KMS-11 (cell line): Measurements from ENCODE around the gene TDP1.

Experiments used
- H2AFZ ChIP-seq: fragments of 200-600 bp; sonication (generic); 2 replicates; pipeline ENCODE4 v1.6.1; 2016; ENCODE audit warnings: antibody characterized with exemption, mixed run types, low read depth
- H3K27ac ChIP-seq: fragments of 200-600 bp; sonication (generic); 2 replicates; pipeline ENCODE4 v1.6.1; 2016; ENCODE audit warnings: mild to moderate bottlenecking, mixed run types
- H3K27me3 ChIP-seq: fragments of 200-600 bp; sonication (generic); 2 replicates; pipeline ENCODE4 v1.6.1; 2017; ENCODE audit warnings: mild to moderate bottlenecking, low read depth, mixed run types, moderate library complexity; ENCODE audit not compliant: insufficient read depth
- H3K36me3 ChIP-seq: fragments of 200-600 bp; sonication (generic); 2 replicates; pipeline ENCODE4 v1.6.1; 2017; ENCODE audit warnings: mild to moderate bottlenecking, mixed run types; ENCODE audit not compliant: insufficient read depth
- H3K4me1 ChIP-seq: fragments of 200-600 bp; sonication (generic); 2 replicates; pipeline ENCODE4 v1.6.1; 2016; ENCODE audit warnings: mild to moderate bottlenecking, low read depth, mixed run types; ENCODE audit not compliant: poor library complexity, severe bottlenecking
- H3K4me2 ChIP-seq: fragments of 200-600 bp; sonication (generic); 2 replicates; pipeline ENCODE4 v1.7.0; 2016; ENCODE audit warnings: mild to moderate bottlenecking, mixed run types
- H3K4me3 ChIP-seq: fragments of 200-600 bp; sonication (generic); IDR thresholded peaks from 2 replicates; pipeline ENCODE4 v1.6.1; 2017; ENCODE audit warnings: low read depth, low read length, mixed read lengths; ENCODE audit not compliant: insufficient read depth
- H3K79me2 ChIP-seq: fragments of 200-600 bp; sonication (generic); 2 replicates; pipeline ENCODE4 v1.6.1; 2016; ENCODE audit warnings: low read depth, mixed run types; ENCODE audit not compliant: insufficient read depth
- H3K9ac ChIP-seq: fragments of 200-600 bp; sonication (generic); 2 replicates; pipeline ENCODE4 v1.6.1; 2016; ENCODE audit warnings: mild to moderate bottlenecking, mixed run types
- H4K20me1 ChIP-seq: fragments of 200-600 bp; sonication (generic); 2 replicates; pipeline ENCODE4 v1.6.1; 2016; ENCODE audit warnings: mild to moderate bottlenecking, mixed run types; ENCODE audit not compliant: insufficient read depth
- CTCF ChIP-seq: fragments of 200-600 bp; sonication (generic); conservative IDR thresholded peaks from 2 replicates; pipeline ENCODE4 v1.6.1; 2017; ENCODE audit warnings: low read depth, mild to moderate bottlenecking, antibody characterized with exemption, low read length, moderate library complexity, mixed read lengths

The TDP1 gene

GRCh38 chr14:90040411-90040810, 84.7 kb downstream of the TDP1 start:
- H2AFZ ChIP-seq, result no peak overlapping the region
- no peaks in the 10 kb centered on the region for H3K79me2 ChIP-seq
- H3K27ac ChIP-seq, result no peak overlapping the region
- peaks cover 34% of the 10 kb centered on the region for H3K4me1 ChIP-seq
- H3K36me3 ChIP-seq, result no peaks in the 10 kb centered on the region
- no peak overlapping the region for H3K4me3 ChIP-seq
- H3K27me3 ChIP-seq, result no peaks in the 10 kb centered on the region
- no peak overlapping the region for H3K9ac ChIP-seq
- H3K4me2 ChIP-seq, result no peak overlapping the region
- no peak for TF ChIP-seq CTCF
- H4K20me1 ChIP-seq, result no peaks in the 10 kb centered on the region

GRCh38 chr14:90042496-90043252, 86.9 kb downstream of the TDP1 start:
- Histone ChIP-seq H3K9ac (no peak overlapping the region), H3K27me3 (no peaks in the 10 kb centered on the region), H3K4me1 (peaks cover 11% of the 10 kb centered on the region), H2AFZ (no peak overlapping the region), H3K4me2 (no peak overlapping the region), H3K4me3 (no peak overlapping the region), H3K36me3 (no peaks in the 10 kb centered on the region), H3K27ac (no peak overlapping the region), H3K79me2 (no peaks in the 10 kb centered on the region), H4K20me1 (no peaks in the 10 kb centered on the region)
- TF ChIP-seq CTCF, result no peak

- H3K9ac ChIP-seq, result no peak overlapping the region
- no peak for TF ChIP-seq CTCF
- no peaks in the 10 kb centered on the region for H3K27me3 ChIP-seq
- no peak overlapping the region for H3K27ac ChIP-seq
- H2AFZ ChIP-seq, result no peak overlapping the region
- H3K4me2 ChIP-seq, result no peak overlapping the region
- no peaks in the 10 kb centered on the region for H3K36me3 ChIP-seq
- no peaks in the 10 kb centered on the region for H3K79me2 ChIP-seq
- H3K4me1 ChIP-seq, result no peaks in the 10 kb centered on the region
- no peaks in the 10 kb centered on the region for H4K20me1 ChIP-seq
- no peak overlapping the region for H3K4me3 ChIP-seq
These were observed 89.9 kb downstream of the TDP1 start for GRCh38 chr14:90045616-90046015.

DNA sequence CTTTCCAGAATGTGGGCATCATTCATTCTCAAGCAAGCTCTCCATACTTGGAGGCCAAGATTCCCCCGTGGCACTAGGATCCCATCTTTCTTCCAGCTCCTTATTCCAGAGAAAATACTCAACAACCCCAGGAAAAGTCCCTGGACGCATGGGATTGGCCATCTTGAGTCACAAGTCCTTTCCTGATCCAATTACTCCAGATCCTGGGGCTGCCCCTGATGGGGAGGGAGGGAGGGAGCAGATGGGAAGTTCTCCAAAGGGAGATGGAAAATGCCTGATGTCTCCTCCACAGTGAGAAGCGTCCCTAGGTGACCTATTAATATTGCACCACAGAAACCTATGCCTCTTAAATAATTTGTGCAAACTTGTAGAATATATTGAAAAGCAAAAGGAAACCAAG, 93.7 kb downstream of the TDP1 start:
- H3K9ac ChIP-seq, result no peak overlapping the region
- no peak overlapping the region for H3K4me3 ChIP-seq
- no peak overlapping the region for H2AFZ ChIP-seq
- H3K27ac ChIP-seq, result no peak overlapping the region
- no peaks in the 10 kb centered on the region for H4K20me1 ChIP-seq
- no peaks in the 10 kb centered on the region for H3K4me1 ChIP-seq
- H3K4me2 ChIP-seq, result no peak overlapping the region
- H3K27me3 ChIP-seq, result no peaks in the 10 kb centered on the region
- no peaks in the 10 kb centered on the region for H3K79me2 ChIP-seq
- no peaks in the 10 kb centered on the region for H3K36me3 ChIP-seq
- no peak for TF ChIP-seq CTCF
